WTC11 (cell line): Measurements from ENCODE around the gene VPS39. TPM values are rescaled to one million over a fixed set of nuclear protein-coding genes. Genes with fewer than 3 reads are reported as not detected.

Experiments
- ATAC-seq: fragments of 200-7000 bp; cut with Tn5 transposase; 2 replicates; pipeline ENCODE4 v1.10.0; 2021; ENCODE audit warnings: mild to moderate bottlenecking, moderate library complexity
- CTCF ChIA-PET: fragments of 300-600 bp; sonication (Branson Sonifier 250); formaldehyde crosslinking; loops from one replicate; lab custom pipeline; 2021; ENCODE audit warnings: antibody characterized with exemption; lab: Charles Lee
- POLR2A ChIA-PET: fragments of 350-600 bp; sonication (Branson Sonifier 250); formaldehyde crosslinking; loops from one replicate; lab custom pipeline; 2021; ENCODE audit warnings: antibody characterized with exemption; lab: Charles Lee
- DNase-seq: peaks from one replicate; pipeline ENCODE4 v3.0.0; 2021; ENCODE audit warnings: low spot score
- H3K27ac Mint-ChIP-seq: 2 replicates; pipeline ENCODE4 v1.8.0; 2021; ENCODE audit warnings: mixed read lengths
- H3K27me3 Mint-ChIP-seq: 2 replicates; pipeline ENCODE4 v1.8.0; 2021; ENCODE audit warnings: low read depth, mild to moderate bottlenecking, moderate library complexity, mixed read lengths
- H3K36me3 Mint-ChIP-seq: 2 replicates; pipeline ENCODE4 v1.8.0; 2021; ENCODE audit warnings: mixed read lengths
- H3K4me1 Mint-ChIP-seq: 2 replicates; pipeline ENCODE4 v1.8.0; 2022; ENCODE audit warnings: mixed read lengths
- H3K4me3 Mint-ChIP-seq: 2 replicates; pipeline ENCODE4 v1.8.0; 2021; ENCODE audit warnings: mild to moderate bottlenecking, moderate library complexity, mixed read lengths
- H3K9me3 Mint-ChIP-seq: 2 replicates; pipeline ENCODE4 v1.8.0; 2021; ENCODE audit warnings: mixed read lengths
- CBFB ChIP-seq: sonication (generic); formaldehyde crosslinking; IDR thresholded peaks from 2 replicates; pipeline ENCODE4 v1.8.1; 2022; ENCODE audit warnings: mild to moderate bottlenecking, low read depth, missing genetic modification reagents
- ELF4 ChIP-seq: sonication (generic); formaldehyde crosslinking; IDR thresholded peaks from 2 replicates; pipeline ENCODE4 v1.8.1; 2022; ENCODE audit warnings: low read depth, mild to moderate bottlenecking, moderate library complexity, missing genetic modification reagents
- EMX1 ChIP-seq: fragments of 250-450 bp; sonication (Bioruptor Pico); IDR thresholded peaks from 2 replicates; pipeline ENCODE4 v1.8.0; 2021; ENCODE audit warnings: mild to moderate bottlenecking
- ESRRA ChIP-seq: sonication (generic); formaldehyde crosslinking; IDR thresholded peaks from 2 replicates; pipeline ENCODE4 v1.8.1; 2022; ENCODE audit warnings: mild to moderate bottlenecking, missing genetic modification reagents, borderline replicate concordance
- GABPB1 ChIP-seq: sonication (generic); formaldehyde crosslinking; IDR thresholded peaks from 2 replicates; pipeline ENCODE4 v1.8.1; 2023; ENCODE audit warnings: mild to moderate bottlenecking, missing genetic modification reagents
- GTF2I ChIP-seq: fragments of 250-450 bp; sonication (Bioruptor Pico); conservative IDR thresholded peaks from 2 replicates; pipeline ENCODE4 v1.4.0; 2021; ENCODE audit warnings: mild to moderate bottlenecking
- MAX ChIP-seq: sonication (generic); formaldehyde crosslinking; IDR thresholded peaks from 2 replicates; pipeline ENCODE4 v1.8.0; 2022; ENCODE audit warnings: mild to moderate bottlenecking, missing genetic modification reagents
- NFYB ChIP-seq: sonication (generic); formaldehyde crosslinking; conservative IDR thresholded peaks from 2 replicates; pipeline ENCODE4 v1.8.0; 2022; ENCODE audit warnings: low read depth, missing genetic modification reagents
- NR1H2 ChIP-seq: sonication (generic); formaldehyde crosslinking; IDR thresholded peaks from 2 replicates; pipeline ENCODE4 v1.9.0; 2021; ENCODE audit warnings: mild to moderate bottlenecking, moderate library complexity, missing genetic modification reagents
- RORB ChIP-seq: fragments of 250-450 bp; sonication (Bioruptor Pico); IDR thresholded peaks from 2 replicates; pipeline ENCODE4 v1.9.0; 2021; ENCODE audit warnings: mild to moderate bottlenecking
- SMAD3 ChIP-seq: sonication (generic); formaldehyde crosslinking; IDR thresholded peaks from 2 replicates; pipeline ENCODE4 v1.8.0; 2022; ENCODE audit warnings: missing genetic modification reagents, mild to moderate bottlenecking, borderline replicate concordance
- ZNF263 ChIP-seq: sonication (generic); formaldehyde crosslinking; IDR thresholded peaks from 2 replicates; pipeline ENCODE4 v1.8.1; 2022; ENCODE audit warnings: low read depth, mild to moderate bottlenecking, moderate library complexity, missing genetic modification reagents
- ZNF317 ChIP-seq: sonication (generic); formaldehyde crosslinking; IDR thresholded peaks from 2 replicates; pipeline ENCODE4 v1.8.1; 2023; ENCODE audit warnings: low read depth, mild to moderate bottlenecking, moderate library complexity, missing genetic modification reagents, borderline replicate concordance
- ZNF416 ChIP-seq: fragments of 250-450 bp; sonication (Bioruptor Pico); IDR thresholded peaks from 2 replicates; pipeline ENCODE4 v1.9.0; 2021; ENCODE audit warnings: mild to moderate bottlenecking, inconsistent platforms
- total RNA-seq: library from RNA; stranded (reverse); gene quantifications from 3 replicates; pipeline ENCODE4 v1.2.3, GENCODE V29; 2021
- TF ChIP-seq, protein P1 (sequence below): fragments of 250-450 bp; sonication (Bioruptor Pico); conservative IDR thresholded peaks from 2 replicates; pipeline ENCODE4 v1.9.0; 2021; ENCODE audit warnings: mild to moderate bottlenecking
- TF ChIP-seq, protein P2 (sequence below): sonication (generic); formaldehyde crosslinking; conservative IDR thresholded peaks from 2 replicates; pipeline ENCODE4 v1.8.1; 2023; ENCODE audit warnings: mild to moderate bottlenecking, low read depth, missing genetic modification reagents, moderate library complexity
- TF ChIP-seq, protein P3 (sequence below): sonication (generic); formaldehyde crosslinking; IDR thresholded peaks from 2 replicates; pipeline ENCODE4 v1.8.0; 2022; ENCODE audit warnings: missing genetic modification reagents
- TF ChIP-seq, protein P4 (sequence below): sonication (generic); formaldehyde crosslinking; IDR thresholded peaks from 2 replicates; pipeline ENCODE4 v1.8.0; 2023; ENCODE audit warnings: mild to moderate bottlenecking, missing genetic modification reagents

The VPS39 gene
- total RNA-seq, 1 experiment from 2014 or later: 44.5 TPM

- TF ChIP-seq, protein P1, sequence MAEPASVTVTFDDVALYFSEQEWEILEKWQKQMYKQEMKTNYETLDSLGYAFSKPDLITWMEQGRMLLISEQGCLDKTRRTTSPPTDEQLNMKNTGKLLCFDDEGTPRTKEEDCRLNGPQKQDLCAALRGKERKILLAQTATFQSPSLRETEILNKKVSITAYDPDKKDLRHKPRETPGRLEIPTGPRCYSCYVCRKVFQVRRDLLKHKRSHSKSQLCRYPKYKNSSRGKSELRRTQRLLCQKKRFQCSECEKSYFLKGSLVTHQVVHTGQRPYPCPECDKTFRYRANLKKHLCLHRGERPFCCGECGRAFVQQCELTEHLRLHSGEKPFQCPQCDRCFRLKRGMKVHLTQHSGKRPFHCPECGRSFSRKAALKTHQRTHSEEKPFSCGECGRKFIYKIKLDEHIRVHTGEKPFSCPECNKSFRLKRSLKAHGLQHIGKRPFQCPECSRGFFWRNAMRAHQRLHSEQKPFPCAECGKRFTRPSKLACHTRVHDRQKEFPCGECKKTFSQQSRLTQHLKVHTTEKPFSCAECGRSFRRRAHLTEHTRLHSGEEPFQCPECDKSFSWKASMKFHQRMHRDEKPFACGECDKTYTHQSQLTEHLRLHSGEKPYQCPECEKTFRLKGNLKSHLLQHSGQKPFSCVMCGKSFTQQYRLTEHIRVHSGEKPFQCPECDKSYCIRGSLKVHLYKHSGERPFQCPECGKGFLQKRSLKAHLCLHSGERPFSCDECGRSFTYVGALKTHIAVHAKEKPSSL (CRISPR knock-in tag): no peak
- TF ChIP-seq EMX1 (CRISPR knock-in tag) (no peak), ESRRA (no peak)
- TF ChIP-seq, all 79 proteins: peak for 0
Measured at GRCh38 chr15:42198516-42198915, 9.6 kb downstream of the VPS39 start (continued).

- DNase-seq: no peak
- H3K36me3 Mint-ChIP-seq: peaks cover 23% of the 10 kb centered on the region
- H3K27me3 Mint-ChIP-seq: no peaks in the 10 kb centered on the region
- CTCF ChIA-PET: interaction anchor here (1.6 kb wide), 1 partner anchor 57 kb away, joined by 5 read pairs; no protein-coding TSS in a partner anchor
- TF ChIP-seq NR1H2 (CRISPR knock-in tag) (no peak), GABPB1 (CRISPR knock-in tag) (peak; percentile 23; the same call in 1 of the 2 replicates), ZNF416 (CRISPR knock-in tag) (no peak)
- TF ChIP-seq, all 79 proteins: peak for 1
- Mint-ChIP-seq H3K9me3 (peaks cover 6% of the 10 kb centered on the region; the same call in 1 of the 2 replicates), H3K4me1 (no peaks in the 10 kb centered on the region), H3K27ac (no peak overlapping the region), H3K4me3 (no peak overlapping the region)
- no peak for ATAC-seq
- POLR2A ChIA-PET: no interaction called here
Measured at GRCh38 chr15:42194513-42194912, 13.6 kb downstream of the VPS39 start.

GRCh38 chr15:42193383-42193782 is 14.7 kb downstream of the VPS39 start:
- ChIA-PET POLR2A (no interaction called here), CTCF (interaction anchor here (1.6 kb wide), 1 partner anchor 56 kb away, joined by 5 read pairs; no protein-coding TSS in a partner anchor)
- Mint-ChIP-seq H3K4me1 (no peaks in the 10 kb centered on the region), H3K27ac (no peak overlapping the region), H3K4me3 (no peak overlapping the region), H3K27me3 (no peaks in the 10 kb centered on the region), H3K36me3 (peaks cover 29% of the 10 kb centered on the region), H3K9me3 (peaks cover 6% of the 10 kb centered on the region; the same call in 1 of the 2 replicates)
- ATAC-seq (no peak), DNase-seq (no peak)
- TF ChIP-seq GTF2I (no peak), NFYB (CRISPR knock-in tag) (no peak), CBFB (CRISPR knock-in tag) (no peak), ZNF416 (CRISPR knock-in tag) (no peak), ELF4 (CRISPR knock-in tag) (no peak), RORB (CRISPR knock-in tag) (no peak), GABPB1 (CRISPR knock-in tag) (no peak), MAX (no peak), SMAD3 (CRISPR knock-in tag) (no peak), ZNF317 (CRISPR knock-in tag) (no peak), ZNF263 (no peak)
- TF ChIP-seq, protein P2, sequence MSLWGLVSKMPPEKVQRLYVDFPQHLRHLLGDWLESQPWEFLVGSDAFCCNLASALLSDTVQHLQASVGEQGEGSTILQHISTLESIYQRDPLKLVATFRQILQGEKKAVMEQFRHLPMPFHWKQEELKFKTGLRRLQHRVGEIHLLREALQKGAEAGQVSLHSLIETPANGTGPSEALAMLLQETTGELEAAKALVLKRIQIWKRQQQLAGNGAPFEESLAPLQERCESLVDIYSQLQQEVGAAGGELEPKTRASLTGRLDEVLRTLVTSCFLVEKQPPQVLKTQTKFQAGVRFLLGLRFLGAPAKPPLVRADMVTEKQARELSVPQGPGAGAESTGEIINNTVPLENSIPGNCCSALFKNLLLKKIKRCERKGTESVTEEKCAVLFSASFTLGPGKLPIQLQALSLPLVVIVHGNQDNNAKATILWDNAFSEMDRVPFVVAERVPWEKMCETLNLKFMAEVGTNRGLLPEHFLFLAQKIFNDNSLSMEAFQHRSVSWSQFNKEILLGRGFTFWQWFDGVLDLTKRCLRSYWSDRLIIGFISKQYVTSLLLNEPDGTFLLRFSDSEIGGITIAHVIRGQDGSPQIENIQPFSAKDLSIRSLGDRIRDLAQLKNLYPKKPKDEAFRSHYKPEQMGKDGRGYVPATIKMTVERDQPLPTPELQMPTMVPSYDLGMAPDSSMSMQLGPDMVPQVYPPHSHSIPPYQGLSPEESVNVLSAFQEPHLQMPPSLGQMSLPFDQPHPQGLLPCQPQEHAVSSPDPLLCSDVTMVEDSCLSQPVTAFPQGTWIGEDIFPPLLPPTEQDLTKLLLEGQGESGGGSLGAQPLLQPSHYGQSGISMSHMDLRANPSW (CRISPR knock-in tag): no peak
- TF ChIP-seq, protein P3, sequence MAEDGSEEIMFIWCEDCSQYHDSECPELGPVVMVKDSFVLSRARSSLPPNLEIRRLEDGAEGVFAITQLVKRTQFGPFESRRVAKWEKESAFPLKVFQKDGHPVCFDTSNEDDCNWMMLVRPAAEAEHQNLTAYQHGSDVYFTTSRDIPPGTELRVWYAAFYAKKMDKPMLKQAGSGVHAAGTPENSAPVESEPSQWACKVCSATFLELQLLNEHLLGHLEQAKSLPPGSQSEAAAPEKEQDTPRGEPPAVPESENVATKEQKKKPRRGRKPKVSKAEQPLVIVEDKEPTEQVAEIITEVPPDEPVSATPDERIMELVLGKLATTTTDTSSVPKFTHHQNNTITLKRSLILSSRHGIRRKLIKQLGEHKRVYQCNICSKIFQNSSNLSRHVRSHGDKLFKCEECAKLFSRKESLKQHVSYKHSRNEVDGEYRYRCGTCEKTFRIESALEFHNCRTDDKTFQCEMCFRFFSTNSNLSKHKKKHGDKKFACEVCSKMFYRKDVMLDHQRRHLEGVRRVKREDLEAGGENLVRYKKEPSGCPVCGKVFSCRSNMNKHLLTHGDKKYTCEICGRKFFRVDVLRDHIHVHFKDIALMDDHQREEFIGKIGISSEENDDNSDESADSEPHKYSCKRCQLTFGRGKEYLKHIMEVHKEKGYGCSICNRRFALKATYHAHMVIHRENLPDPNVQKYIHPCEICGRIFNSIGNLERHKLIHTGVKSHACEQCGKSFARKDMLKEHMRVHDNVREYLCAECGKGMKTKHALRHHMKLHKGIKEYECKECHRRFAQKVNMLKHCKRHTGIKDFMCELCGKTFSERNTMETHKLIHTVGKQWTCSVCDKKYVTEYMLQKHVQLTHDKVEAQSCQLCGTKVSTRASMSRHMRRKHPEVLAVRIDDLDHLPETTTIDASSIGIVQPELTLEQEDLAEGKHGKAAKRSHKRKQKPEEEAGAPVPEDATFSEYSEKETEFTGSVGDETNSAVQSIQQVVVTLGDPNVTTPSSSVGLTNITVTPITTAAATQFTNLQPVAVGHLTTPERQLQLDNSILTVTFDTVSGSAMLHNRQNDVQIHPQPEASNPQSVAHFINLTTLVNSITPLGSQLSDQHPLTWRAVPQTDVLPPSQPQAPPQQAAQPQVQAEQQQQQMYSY (CRISPR knock-in tag): no peak
- TF ChIP-seq, protein P4, sequence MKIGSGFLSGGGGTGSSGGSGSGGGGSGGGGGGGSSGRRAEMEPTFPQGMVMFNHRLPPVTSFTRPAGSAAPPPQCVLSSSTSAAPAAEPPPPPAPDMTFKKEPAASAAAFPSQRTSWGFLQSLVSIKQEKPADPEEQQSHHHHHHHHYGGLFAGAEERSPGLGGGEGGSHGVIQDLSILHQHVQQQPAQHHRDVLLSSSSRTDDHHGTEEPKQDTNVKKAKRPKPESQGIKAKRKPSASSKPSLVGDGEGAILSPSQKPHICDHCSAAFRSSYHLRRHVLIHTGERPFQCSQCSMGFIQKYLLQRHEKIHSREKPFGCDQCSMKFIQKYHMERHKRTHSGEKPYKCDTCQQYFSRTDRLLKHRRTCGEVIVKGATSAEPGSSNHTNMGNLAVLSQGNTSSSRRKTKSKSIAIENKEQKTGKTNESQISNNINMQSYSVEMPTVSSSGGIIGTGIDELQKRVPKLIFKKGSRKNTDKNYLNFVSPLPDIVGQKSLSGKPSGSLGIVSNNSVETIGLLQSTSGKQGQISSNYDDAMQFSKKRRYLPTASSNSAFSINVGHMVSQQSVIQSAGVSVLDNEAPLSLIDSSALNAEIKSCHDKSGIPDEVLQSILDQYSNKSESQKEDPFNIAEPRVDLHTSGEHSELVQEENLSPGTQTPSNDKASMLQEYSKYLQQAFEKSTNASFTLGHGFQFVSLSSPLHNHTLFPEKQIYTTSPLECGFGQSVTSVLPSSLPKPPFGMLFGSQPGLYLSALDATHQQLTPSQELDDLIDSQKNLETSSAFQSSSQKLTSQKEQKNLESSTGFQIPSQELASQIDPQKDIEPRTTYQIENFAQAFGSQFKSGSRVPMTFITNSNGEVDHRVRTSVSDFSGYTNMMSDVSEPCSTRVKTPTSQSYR (CRISPR knock-in tag): no peak
